HG02852 (cell line): ENCODE results near the gene TMEM255B.
"Not testable (repeated sequence)": the region's sequence is repeated elsewhere in the genome, so short reads cannot be mapped to it uniquely, and the experiment has no call there.

Experiments used
- ATAC-seq: cut with Tn5 transposase; IDR thresholded peaks from one replicate; pipeline ENCODE4 v1.9.1; 2021; ENCODE audit warnings: mild to moderate bottlenecking, moderate library complexity; ENCODE audit not compliant: unreplicated experiment

The TMEM255B gene

DNA sequence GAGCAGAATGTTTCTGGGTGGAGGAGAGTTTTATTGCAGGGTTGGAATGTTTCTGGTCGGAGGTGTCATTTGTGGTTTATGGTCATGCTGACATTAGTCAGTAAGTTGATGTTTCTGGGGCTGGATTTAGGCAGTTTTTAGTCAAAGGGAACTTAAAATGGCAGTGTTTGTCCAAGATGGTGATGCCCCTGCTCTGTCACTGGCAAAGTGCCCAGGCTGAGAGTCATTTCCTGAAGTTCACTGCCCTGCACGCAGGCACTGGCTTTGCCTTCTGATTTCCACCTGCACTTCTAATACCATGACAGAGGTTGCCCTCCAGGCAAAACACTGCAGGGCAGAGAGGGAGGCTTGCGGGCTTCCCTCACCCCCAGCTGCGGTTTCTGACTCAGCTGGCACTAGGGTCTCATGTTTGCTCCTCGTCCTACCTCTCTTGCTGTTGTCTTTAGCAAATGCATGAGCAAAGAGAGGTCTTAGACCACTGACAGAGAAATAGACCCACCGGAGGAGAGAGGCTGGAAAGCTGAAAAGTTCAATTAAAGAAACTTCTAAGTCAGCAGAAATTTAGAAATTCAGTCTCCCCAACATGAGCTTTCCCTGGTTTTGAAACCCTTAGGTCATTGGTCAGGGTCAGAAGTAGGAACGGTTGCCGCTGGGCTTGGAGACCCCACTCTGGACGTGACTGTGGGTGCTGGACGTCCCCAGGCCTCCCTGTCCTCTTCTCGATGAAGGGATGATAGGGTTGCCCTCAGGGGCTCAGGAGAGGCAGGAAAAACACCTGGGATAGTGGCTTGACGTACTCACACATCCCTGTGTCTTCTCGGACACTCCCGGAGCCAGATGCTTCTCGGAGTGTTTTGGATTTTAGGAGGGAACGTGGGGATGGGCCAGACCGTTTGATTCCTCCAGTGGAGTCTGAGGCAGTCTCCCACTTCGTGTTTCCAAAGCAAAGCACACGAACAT lies 26.3 kb downstream of the TMEM255B start:
- no peak for ATAC-seq

DNA sequence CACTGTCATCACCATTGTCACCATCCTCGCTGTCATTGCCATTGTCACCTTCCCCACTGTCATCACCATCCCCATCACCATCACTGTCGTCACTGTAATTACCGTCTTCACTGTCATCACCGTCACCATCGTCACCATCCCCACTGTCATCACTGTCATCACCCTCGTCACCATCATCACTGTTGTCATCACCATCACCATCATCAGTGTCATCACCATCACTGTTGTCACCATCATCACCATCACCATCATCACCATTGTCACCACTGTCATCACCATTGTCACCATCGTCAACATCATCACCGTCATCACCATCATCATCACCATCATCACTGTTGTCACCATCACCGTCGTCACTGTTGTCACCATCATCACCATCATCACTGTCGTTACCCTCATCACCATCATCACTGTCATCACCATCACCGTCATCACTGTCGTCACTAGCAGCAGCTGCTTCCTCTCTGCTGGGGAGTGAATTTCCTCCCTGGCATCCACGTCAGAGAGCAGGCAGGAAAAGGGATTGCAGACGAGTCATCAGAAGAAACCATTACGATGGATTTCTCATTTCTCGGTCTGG lies 27.3 kb downstream of the TMEM255B start:
- ATAC-seq: no peak

DNA sequence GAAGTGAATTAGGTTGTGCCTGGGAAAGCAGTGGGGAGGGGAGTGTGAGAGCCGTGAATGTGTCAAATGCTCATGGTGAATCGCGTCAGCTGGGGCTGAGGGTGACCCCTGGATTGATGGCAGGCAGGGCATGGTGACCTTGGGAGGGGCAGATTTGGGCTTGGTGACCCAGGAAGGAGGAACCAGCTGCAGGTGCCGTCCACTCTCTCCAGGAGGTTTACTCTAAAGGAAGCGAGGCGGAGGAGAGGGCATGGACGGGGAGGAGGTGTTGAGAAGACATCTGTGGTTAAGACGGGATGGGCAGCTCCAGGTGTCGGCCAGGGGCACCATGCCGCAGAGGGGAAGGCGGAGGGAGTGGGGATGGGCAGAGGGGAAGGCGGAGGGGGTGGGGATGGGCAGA lies 28.7 kb downstream of the TMEM255B start:
- no peak for ATAC-seq

DNA sequence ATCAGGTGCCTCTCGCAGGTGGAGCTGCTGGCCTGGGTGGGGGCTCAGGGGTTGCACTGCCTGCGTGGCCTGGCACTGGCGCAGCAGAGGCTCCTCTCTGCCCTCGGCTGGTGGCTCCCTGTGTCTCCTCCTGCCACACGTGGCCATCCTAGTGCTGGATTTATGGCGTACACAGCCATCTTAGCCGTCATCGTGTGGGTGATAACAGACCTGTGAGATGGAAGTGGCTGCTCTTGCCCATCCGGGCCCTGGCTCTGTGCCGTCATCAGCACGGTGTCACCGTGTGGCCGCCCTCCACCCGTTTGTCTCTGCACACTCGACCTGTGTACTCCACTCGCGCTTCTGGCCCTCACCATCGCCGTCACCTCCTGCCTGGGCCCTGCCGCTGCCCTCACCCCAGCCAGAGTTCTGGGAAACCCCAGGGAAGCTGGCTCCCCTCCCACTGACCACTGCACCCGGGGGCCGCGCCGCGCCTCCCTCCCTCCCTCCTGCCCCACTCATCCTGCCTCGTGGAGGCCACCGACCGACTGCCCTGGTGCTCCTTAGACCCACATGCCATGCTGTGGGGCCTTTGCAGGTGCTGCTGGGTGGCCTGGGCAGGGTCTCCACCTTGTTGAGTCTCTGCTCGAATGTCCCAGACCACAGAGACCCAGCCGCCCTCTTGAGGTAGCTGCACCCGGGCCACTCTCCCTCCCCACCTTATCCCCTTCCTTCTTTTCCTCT lies 29.5 kb downstream of the TMEM255B start:
- ATAC-seq: no peak

DNA sequence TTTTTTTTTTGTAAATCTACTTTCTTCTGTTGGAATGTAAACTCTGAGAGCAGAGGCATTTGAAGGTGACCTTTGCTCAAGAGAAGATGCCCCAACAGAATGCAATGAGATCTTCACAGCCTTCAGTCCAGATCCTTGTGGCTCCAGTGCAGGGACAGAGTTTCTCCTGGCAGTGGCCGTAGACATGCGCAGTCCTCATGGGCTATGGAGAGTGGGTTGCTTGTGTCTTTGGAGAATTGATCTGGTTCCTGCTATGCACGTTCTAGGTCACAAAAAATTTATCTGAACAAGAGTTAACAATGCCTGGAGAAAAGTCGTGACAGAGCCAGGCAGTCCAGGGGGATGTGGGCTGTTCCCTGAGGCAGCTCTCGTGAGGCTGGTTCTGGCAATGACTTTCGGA lies 30.1 kb downstream of the TMEM255B start:
- ATAC-seq: no peak

DNA sequence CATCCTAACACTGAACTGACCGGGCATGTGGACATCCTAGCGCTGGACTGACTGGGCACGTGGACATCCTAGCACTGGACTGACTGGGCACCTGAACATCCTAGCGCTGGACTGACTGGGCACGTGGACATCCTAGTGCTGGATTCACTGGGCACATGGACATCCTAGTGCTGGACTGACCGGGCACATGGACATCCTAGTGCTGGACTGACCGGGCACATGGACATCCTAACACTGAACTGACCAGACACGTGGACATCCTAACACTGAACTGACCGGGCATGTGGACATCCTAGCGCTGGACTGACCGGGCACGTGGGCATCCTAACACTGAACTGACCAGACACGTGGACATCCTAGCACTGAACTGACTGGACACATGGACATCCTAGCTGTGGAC lies 30.9 kb downstream of the TMEM255B start:
- ATAC-seq: not testable (repeated sequence)

DNA sequence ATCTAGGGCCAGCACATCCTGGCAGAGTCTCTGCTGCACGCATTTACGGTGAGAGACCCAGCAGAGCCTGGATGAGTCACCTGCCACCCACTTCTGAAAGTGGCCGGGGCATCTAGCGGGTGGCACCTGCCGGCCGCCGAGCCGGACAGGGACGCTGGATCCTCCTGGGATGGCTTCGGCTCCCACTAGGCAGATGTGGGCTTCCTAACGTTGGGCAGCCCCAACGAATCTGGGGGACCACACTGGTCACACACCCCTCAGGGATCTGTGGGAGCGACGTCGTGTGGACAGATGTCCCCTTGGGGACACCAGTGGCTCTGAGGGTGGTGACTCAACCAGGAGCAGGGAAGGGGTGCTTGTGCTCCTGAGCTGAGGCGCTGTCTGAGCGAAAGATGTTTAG lies 32.2 kb downstream of the TMEM255B start:
- no peak for ATAC-seq

DNA sequence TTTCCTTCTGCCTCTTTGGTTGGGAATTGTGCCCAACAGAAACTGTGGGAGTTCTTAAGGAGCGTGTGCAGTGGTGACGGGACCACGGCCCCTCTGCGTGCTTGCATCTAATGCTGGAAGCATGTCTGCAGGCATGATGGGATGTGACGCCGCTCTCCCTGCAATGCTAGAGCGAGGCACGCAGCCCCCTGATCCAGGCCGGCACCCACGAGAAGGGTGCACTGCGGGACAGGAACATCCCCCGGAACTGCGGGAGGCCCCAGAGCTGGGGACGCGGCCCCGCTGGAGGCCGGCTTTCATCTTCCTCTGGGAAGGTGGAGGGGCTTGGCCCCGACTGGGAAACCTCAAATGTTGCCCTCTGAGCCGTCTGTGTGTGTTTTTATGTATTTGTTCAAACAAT lies 32.7 kb downstream of the TMEM255B start:
- ATAC-seq: no peak

DNA sequence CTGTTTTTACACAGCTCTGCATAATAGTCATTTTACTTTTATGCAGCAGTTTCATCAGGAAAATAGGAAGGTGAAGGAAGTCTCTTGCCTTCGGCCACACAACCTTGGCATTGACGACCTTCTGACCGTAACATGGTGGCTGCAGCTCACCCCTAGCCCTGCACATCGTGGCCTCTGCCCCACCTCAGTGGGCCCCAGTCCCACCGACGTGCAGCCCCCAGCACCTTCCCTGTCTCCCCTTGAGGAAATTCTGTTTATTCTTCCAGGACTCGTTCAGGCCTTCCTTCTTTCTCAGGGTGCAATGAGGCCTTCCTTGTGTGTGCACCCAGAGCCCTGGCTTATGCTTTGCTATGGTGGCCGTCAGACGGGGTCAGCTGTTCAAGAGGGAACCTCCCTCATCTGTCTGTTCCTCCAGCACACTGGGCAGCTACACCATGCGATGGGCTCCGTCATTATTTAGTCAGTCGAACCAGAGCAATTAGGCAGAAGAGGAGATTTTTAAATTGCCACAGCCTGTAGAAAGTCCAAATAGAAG lies 33.3 kb downstream of the TMEM255B start:
- no peak for ATAC-seq

DNA sequence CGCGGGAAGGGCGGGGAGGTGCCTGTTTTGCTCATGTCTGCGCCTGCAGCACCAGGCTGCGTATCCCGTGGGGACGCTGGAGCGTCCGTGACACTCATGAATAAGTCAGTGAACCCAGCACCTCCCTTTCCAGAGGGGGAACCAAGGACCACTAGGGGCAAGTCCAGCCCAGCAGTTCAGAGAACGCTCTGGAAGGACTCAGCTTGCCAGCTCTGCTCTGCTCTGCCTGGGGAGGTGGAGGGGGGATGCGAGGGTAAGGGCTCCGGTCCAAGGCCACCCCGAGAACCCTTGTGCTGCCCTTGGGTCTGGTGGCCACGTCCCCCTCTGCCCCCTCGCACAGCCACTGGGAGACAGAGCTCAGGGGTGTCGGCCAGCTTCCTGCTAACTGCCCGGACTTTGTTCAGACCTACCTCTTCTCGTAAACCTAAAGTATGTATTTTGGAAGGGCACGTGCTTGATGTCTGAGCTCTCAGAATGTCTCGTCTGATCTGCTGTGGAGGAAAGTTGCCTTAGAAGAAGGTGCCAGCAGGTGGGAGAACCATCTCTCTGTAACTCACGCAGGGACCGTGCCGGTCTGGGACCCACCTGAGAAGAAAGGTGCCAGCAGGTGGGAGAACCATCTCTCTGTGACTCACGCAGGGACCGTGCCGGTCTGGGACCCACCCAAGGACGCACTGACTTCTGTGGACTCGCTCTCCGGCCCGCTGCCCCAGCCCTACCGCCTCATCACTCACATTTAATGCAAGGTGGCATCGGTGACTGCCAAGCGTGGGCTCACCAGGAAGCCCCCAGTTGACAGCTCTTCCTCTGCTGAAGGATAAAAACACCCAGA lies 34.1 kb downstream of the TMEM255B start:
- ATAC-seq: no peak

DNA sequence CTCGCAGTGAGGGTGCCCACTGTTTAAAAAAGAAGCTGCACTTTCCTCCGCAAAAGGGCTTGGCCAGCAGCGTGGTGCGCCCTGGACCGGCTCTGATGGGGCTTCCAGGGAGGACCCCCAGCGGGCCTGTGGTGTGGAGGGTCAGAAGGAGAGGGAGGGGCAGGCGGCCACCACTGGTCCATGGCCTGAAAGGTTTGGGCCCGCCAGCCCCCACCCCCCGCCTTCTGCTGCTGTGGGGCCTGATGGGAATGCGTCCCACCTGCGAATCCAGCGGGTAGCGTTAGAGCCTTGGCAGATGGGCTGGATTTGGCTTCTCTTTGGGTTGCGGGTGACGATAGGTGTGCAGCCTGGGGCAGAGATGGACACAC lies 34.7 kb downstream of the TMEM255B start:
- ATAC-seq: no peak

DNA sequence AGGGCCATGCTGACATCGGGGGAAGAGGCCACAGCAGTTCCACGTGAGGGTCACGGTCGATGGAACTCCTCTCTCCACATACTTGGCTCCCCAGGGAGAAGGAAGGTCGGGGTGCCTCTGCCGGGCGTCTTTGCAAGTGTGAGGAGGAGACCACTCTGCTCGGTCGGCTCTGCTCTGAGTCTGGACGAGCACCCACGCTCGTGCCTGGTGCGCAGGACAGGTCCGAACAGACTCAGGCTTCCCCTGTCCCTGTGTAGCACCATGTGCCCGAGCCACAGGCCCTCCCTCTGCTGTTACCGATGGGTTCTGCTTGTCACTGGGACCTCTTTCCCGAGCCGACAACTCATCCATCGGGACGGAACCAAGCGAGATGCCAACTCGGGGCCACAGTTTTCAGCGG lies 35.1 kb downstream of the TMEM255B start:
- ATAC-seq: no peak

DNA sequence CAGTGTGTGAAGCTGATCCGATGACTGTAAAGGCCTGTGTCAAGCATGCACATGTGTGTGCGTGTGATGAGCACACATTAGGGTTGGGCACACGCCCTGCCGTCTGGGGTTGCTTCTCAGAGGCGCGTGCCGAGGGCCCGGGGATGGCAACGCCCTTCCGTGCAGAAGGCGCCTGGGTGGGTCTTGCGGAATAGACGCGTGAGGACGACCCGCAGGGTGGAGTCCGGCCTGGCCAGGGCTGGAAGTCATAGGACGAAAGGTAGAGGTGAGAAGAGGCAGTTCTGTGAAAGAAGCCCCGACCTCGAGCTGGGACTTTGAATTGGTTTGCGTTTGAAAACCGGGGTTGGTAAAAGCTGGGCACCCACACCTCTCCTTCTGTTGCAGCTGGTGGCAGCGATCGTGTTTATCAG lies 35.7 kb downstream of the TMEM255B start:
- ATAC-seq: no peak

DNA sequence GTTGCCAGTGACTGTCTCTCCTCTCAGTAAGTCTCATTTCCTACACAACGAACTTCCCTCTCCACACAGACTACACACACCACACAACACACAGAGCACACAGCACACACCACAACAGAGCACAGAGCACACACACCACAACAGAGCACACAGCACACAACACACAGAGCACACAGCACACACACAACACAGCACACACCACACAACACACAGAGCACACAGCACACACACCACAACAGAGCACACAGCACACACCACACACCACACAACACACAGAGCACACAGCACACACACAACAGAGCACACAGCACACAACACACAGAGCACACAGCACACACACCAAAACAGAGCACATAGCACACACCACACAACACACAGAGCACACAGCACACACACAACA lies 36.3 kb downstream of the TMEM255B start:
- not testable (repeated sequence) for ATAC-seq

DNA sequence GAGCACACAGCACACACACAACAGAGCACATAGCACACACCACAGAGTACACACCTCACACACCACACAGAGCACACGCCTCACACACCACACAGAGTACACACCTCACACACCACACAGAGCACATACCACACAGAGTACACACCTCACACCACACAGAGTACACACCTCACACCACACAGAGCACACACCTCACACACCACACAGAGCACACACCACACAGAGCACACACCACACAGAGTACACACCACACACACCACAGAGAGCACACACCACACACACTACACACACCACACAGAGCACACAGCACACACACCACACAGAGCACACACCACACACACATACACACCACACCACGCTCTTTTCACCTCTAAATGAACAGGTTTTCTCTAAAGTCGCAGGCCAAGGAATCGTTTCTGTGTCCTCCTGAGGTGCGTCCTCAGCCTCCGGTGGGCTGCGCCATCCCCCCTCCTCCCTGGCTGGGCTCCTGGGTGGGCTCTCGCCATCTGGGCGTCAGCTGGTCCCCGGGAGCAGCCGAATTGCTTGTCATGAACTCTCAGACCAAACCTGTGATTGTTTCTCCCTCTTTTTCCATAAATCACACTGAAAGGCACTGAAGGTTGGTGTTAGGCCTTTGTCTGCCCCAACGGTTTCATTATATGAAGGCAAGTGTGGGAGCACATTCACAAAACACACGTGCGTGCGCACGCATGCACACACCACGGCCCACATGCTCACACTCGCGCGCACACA lies 37.4 kb downstream of the TMEM255B start:
- no peak for ATAC-seq

DNA sequence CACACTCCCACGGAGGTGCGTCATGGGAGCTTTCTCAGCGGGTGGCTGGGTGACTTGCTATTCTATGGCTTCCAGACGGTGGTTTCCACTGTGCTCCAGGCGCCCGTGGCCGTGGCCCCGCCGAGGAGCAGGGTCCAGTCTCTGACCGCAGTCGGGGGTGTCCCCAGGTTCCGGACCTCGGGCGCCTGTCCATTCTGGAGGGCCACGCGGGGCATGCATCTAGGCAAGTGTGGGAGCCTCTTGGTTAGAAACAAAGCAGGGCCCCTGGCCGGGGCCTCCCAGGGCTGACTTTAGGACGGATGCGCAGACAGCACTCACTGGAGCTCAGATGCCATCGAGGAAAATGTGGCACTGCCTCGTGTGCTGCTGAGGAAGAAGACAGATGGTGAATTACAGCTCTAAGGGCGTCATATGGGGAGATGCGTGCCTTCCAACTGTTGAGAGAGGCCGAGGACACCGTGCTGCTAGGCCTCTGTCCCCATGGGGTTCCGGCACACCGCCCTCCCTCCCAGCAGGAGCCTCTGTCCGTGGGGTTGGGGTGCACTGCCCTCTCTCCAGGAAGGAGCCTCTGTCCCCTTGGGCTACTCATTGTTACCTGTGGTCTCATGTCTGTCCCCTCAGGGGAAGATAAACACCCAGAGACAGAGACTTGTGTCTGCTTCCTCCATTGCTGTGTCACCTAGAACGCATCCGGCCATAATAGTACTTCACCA lies 38.1 kb downstream of the TMEM255B start:
- ATAC-seq: no peak

DNA sequence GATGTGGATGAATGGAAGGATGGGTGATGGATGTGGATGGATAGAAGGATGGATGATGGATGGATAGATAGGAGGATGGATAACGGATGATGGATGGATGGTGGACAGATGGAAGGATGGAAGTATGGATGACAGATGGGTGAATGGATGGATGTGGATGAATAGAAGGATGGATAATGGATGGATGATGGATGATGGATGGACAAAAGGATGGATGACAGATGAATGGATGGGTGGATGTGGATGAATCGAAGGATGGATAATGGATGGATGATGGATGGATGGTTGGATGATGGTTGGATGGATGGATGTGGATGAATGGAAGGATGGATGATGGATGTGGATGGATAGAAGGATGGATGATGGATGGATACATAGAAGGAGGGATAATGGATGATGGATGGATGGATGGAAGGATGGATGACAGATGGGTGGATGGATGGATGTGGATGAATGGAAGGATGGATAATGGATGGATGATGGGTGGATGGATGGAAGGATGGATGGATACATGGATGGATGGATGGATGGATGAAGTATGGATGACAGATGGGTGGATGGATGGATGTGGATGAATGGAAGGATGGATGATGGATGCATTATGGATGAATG lies 39.3 kb downstream of the TMEM255B start:
- ATAC-seq: no peak

DNA sequence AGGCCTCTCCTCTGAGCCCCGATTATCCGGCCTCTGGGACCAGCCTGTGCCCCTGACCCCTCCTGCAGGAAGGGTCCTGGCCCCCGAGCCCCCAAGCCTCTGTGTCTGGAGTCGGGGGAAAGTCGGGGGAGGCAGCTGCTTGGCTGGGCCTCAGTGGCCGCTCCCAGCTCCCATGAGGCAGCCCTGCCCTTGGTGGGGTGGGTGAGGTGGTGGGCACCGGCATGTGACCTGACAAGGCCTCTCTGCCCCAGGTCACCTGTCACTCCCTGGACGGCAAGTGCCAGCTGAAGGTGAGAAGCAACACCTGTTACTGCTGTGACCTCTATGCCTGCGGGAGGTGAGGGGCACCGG lies 41.5 kb downstream of the TMEM255B start:
- no peak for ATAC-seq
